CD4-positive, alpha-beta memory T cell (primary cell): ENCODE measurements around the gene TMEM183A. TPM values are rescaled to one million over a fixed set of nuclear protein-coding genes. Genes with fewer than 3 reads are reported as not detected.

Experiments used
- CTCF ChIA-PET: fragments of 350-600 bp; sonication (Branson Sonifier 250); formaldehyde crosslinking; loops from one replicate; lab custom pipeline; 2021; ENCODE audit warnings: inconsistent platforms; ENCODE audit not compliant: partially characterized antibody; lab: Charles Lee
- POLR2A ChIA-PET: fragments of 350-600 bp; sonication (Branson Sonifier 250); formaldehyde crosslinking; loops from one replicate; lab custom pipeline; 2021; ENCODE audit not compliant: partially characterized antibody; lab: Charles Lee
- DNase-seq, 5 donors: peaks; one replicate each; pipeline versions ENCODE4 v3.0.0 to v3.0.0-alpha.2; 2020 to 2022; ENCODE audit warnings: mixed read lengths in 1 of 5
- H3K27ac ChIP-seq: one replicate; pipeline ENCODE4 v1.7.0; 2013; ENCODE audit warnings: low read depth, low read length
- H3K27me3 ChIP-seq: 2 replicates; pipeline ENCODE4 v1.7.0; 2013; ENCODE audit warnings: mild to moderate bottlenecking, low read length, moderate library complexity; ENCODE audit not compliant: insufficient read depth
- H3K36me3 ChIP-seq: 2 replicates; pipeline ENCODE4 v1.7.0; 2013; ENCODE audit warnings: mild to moderate bottlenecking, low read length, moderate library complexity; ENCODE audit not compliant: insufficient read depth
- H3K4me1 ChIP-seq: 2 replicates; pipeline ENCODE4 v1.7.0; 2013; ENCODE audit warnings: mild to moderate bottlenecking, low read length, moderate library complexity; ENCODE audit not compliant: insufficient read depth
- H3K4me3 ChIP-seq, 2 donors: one replicate each; pipeline ENCODE4 v1.7.0; 2013; ENCODE audit warnings: low read length in 2 of 2, mild to moderate bottlenecking in 1 of 2
- H3K9me3 ChIP-seq, 2 donors: one replicate each; pipeline ENCODE4 v1.7.0; 2013; ENCODE audit warnings: low read length in 2 of 2, control low read depth in 1 of 2; ENCODE audit not compliant: control insufficient read depth in 1 of 2
- H3K27ac Mint-ChIP-seq, 7 donors: one replicate each; pipeline ENCODE4 v1.8.0; 2020 to 2021; ENCODE audit warnings: mixed read lengths in 7 of 7, mild to moderate bottlenecking in 6 of 7, inconsistent platforms in 3 of 7, moderate library complexity in 3 of 7
- H3K27me3 Mint-ChIP-seq, 2 donors: one replicate each; pipeline ENCODE4 v1.8.0; 2020 to 2021; ENCODE audit warnings: mixed read lengths in 2 of 2
- H3K36me3 Mint-ChIP-seq, 2 donors: one replicate each; pipeline ENCODE4 v1.8.0; 2020 to 2021; ENCODE audit warnings: mixed read lengths in 2 of 2, inconsistent platforms in 1 of 2, mild to moderate bottlenecking in 1 of 2
- H3K4me1 Mint-ChIP-seq, 4 donors: one replicate each; pipeline ENCODE4 v1.8.0; 2020 to 2021; ENCODE audit warnings: mixed read lengths in 4 of 4, mild to moderate bottlenecking in 1 of 4
- H3K4me3 Mint-ChIP-seq, 8 donors: one replicate each; pipeline ENCODE4 v1.8.0; 2020 to 2021; ENCODE audit warnings: mixed read lengths in 8 of 8, mild to moderate bottlenecking in 7 of 8, moderate library complexity in 6 of 8, inconsistent platforms in 3 of 8
- H3K9me3 Mint-ChIP-seq, 8 donors: one replicate each; pipeline ENCODE4 v1.8.0; 2020 to 2021; ENCODE audit warnings: mixed read lengths in 8 of 8, mild to moderate bottlenecking in 5 of 8, inconsistent platforms in 3 of 8, moderate library complexity in 1 of 8
- intact Hi-C: fragments of 100-400 bp; cut with micrococcal nuclease; formaldehyde crosslinking; loops from one replicate; pipeline ENCODE4 v1.15.1; 2023
- polyA plus RNA-seq, 2 donors: library from polyadenylated mRNA; unstranded; fragments of 300-500 nt; fragmentation: Illumina TruSeq; gene quantifications; one replicate each; pipeline ENCODE4 v1.2.3, GENCODE V29; 2021
- total RNA-seq, 2 experiments: library from RNA; stranded (reverse); gene quantifications; one replicate each; pipeline ENCODE4 v1.2.3, GENCODE V29; 2021

Gene TMEM183A
- total and polyA plus RNA-seq, 4 experiments from 2014 or later: 53.9 to 71.2 (median 69.8) TPM

- Mint-ChIP-seq H3K4me1 (no peaks in the 10 kb centered on the region), H3K27ac (no peak overlapping the region), H3K36me3 (no peaks in the 10 kb centered on the region), H3K4me3 (no peak overlapping the region), H3K27me3 (peaks cover 4 to 24% of the 10 kb centered on the region in 2 donors), H3K9me3 (peaks cover 0 to 2% (median 0%) of the 10 kb centered on the region in 8 donors)
- Histone ChIP-seq H3K36me3 (no peaks in the 10 kb centered on the region), H3K9me3 (no peaks in the 10 kb centered on the region), H3K4me1 (no peaks in the 10 kb centered on the region), H3K27me3 (no peaks in the 10 kb centered on the region), H3K4me3 (no peak overlapping the region), H3K27ac (no peak overlapping the region)
- intact Hi-C loops: no loop called here
- ChIA-PET POLR2A (no interaction called here), CTCF (no interaction called here)
- DNase-seq: no peak
These were observed 43.7 kb downstream of the TMEM183A start for GRCh38 chr1:203050826-203051225.

GRCh38 chr1:203051841-203052324, 44.7 kb downstream of the TMEM183A start:
- Mint-ChIP-seq H3K27me3 (peaks cover 6 to 26% of the 10 kb centered on the region in 2 donors), H3K36me3 (no peaks in the 10 kb centered on the region), H3K4me1 (no peaks in the 10 kb centered on the region), H3K27ac (no peak overlapping the region), H3K9me3 (peaks cover 0 to 2% (median 0%) of the 10 kb centered on the region in 8 donors), H3K4me3 (no peak overlapping the region)
- H3K27me3 ChIP-seq: no peaks in the 10 kb centered on the region
- no peak overlapping the region for H3K27ac ChIP-seq
- ChIA-PET POLR2A (no interaction called here), CTCF (interaction anchor here (0.7 kb wide), 2 partner anchors 9 to 96 kb away, joined by 3 read pairs; no protein-coding TSS in a partner anchor)
- H3K36me3 ChIP-seq: no peaks in the 10 kb centered on the region
- no peaks in the 10 kb centered on the region for H3K9me3 ChIP-seq
- H3K4me1 ChIP-seq: no peaks in the 10 kb centered on the region
- H3K4me3 ChIP-seq: no peak overlapping the region
- DNase-seq: no peak
- intact Hi-C loops: no loop called here

- POLR2A ChIA-PET: no interaction called here
- Mint-ChIP-seq H3K4me3 (no peak overlapping the region), H3K36me3 (no peaks in the 10 kb centered on the region), H3K27ac (no peak overlapping the region), H3K4me1 (no peaks in the 10 kb centered on the region), H3K9me3 (peaks cover 0 to 2% (median 0%) of the 10 kb centered on the region in 8 donors), H3K27me3 (peaks cover 8 to 26% of the 10 kb centered on the region in 2 donors)
- DNase-seq: no peak
- Histone ChIP-seq H3K9me3 (no peaks in the 10 kb centered on the region), H3K36me3 (no peaks in the 10 kb centered on the region), H3K4me3 (no peak overlapping the region), H3K27ac (no peak overlapping the region), H3K4me1 (no peaks in the 10 kb centered on the region), H3K27me3 (no peaks in the 10 kb centered on the region)
- CTCF ChIA-PET: interaction anchor here (0.7 kb wide), 2 partner anchors 10 to 95 kb away, joined by 3 read pairs; no protein-coding TSS in a partner anchor
- intact Hi-C loops: no loop called here
These were observed 45.4 kb downstream of the TMEM183A start for GRCh38 chr1:203052601-203053000.

GRCh38 chr1:203054184-203054583, 47.0 kb downstream of the TMEM183A start:
- intact Hi-C loops: no loop called here
- POLR2A ChIA-PET: no interaction called here
- H3K36me3 Mint-ChIP-seq: no peaks in the 10 kb centered on the region
- Histone ChIP-seq H3K9me3 (no peaks in the 10 kb centered on the region), H3K27me3 (no peaks in the 10 kb centered on the region), H3K36me3 (no peaks in the 10 kb centered on the region), H3K4me1 (no peaks in the 10 kb centered on the region), H3K27ac (no peak overlapping the region), H3K4me3 (no peak overlapping the region)
- CTCF ChIA-PET: interaction anchor here (0.9 to 1.5 kb wide), 3 partner anchors 12 to 15 kb away, joined by 3 to 7 read pairs (median 5); no protein-coding TSS in a partner anchor
- H3K4me1 Mint-ChIP-seq: no peaks in the 10 kb centered on the region
- peaks cover 11 to 25% of the 10 kb centered on the region in 2 donors for H3K27me3 Mint-ChIP-seq
- no peak overlapping the region for H3K27ac Mint-ChIP-seq
- H3K9me3 Mint-ChIP-seq: peaks cover 0 to 2% (median 0%) of the 10 kb centered on the region in 8 donors
- DNase-seq: no peak
- H3K4me3 Mint-ChIP-seq: no peak overlapping the region

- ChIA-PET POLR2A (no interaction called here), CTCF (interaction anchor here (0.9 to 4.8 kb wide), 4 partner anchors 11 to 16 kb away, joined by 3 to 18 read pairs (median 6); no protein-coding TSS in a partner anchor)
- H3K27me3 ChIP-seq: no peaks in the 10 kb centered on the region
- H3K36me3 ChIP-seq: no peaks in the 10 kb centered on the region
- no peaks in the 10 kb centered on the region for H3K36me3 Mint-ChIP-seq
- H3K27me3 Mint-ChIP-seq: peaks cover 11 to 26% of the 10 kb centered on the region in 2 donors
- DNase-seq: no peak
- H3K27ac Mint-ChIP-seq: no peak overlapping the region
- H3K4me1 ChIP-seq: no peaks in the 10 kb centered on the region
- H3K4me1 Mint-ChIP-seq: no peaks in the 10 kb centered on the region
- no peak overlapping the region for H3K4me3 Mint-ChIP-seq
- intact Hi-C loops: no loop called here
- H3K4me3 ChIP-seq: no peak overlapping the region
- H3K27ac ChIP-seq: no peak overlapping the region
- H3K9me3 Mint-ChIP-seq: peaks cover 0 to 2% (median 0%) of the 10 kb centered on the region in 8 donors
- no peaks in the 10 kb centered on the region for H3K9me3 ChIP-seq
These were observed 47.5 kb downstream of the TMEM183A start for GRCh38 chr1:203054642-203055041.

- no peaks in the 10 kb centered on the region for H3K27me3 ChIP-seq
- no peak overlapping the region for H3K27ac ChIP-seq
- Mint-ChIP-seq H3K27me3 (peaks cover 11 to 30% of the 10 kb centered on the region in 2 donors), H3K36me3 (no peaks in the 10 kb centered on the region), H3K27ac (peak overlapping the region in 1 of 7 donors; percentile 61), H3K9me3 (peaks cover 0 to 2% (median 0%) of the 10 kb centered on the region in 8 donors), H3K4me1 (no peaks in the 10 kb centered on the region), H3K4me3 (no peak overlapping the region)
- no peaks in the 10 kb centered on the region for H3K36me3 ChIP-seq
- no peak for DNase-seq
- H3K9me3 ChIP-seq: no peaks in the 10 kb centered on the region
- POLR2A ChIA-PET: no interaction called here
- CTCF ChIA-PET: interaction anchor here (0.5 to 4.8 kb wide), 3 partner anchors 11 to 1344 kb away, joined by 3 to 18 read pairs (median 3); no protein-coding TSS in a partner anchor
- intact Hi-C loops: no loop called here
- no peaks in the 10 kb centered on the region for H3K4me1 ChIP-seq
- no peak overlapping the region for H3K4me3 ChIP-seq
These were observed 48.1 kb downstream of the TMEM183A start for GRCh38 chr1:203055161-203055799.

GRCh38 chr1:203056012-203056411, 48.8 kb downstream of the TMEM183A start:
- Histone ChIP-seq H3K4me3 (no peak overlapping the region), H3K27ac (no peak overlapping the region), H3K4me1 (no peaks in the 10 kb centered on the region), H3K36me3 (no peaks in the 10 kb centered on the region), H3K9me3 (no peaks in the 10 kb centered on the region), H3K27me3 (no peaks in the 10 kb centered on the region)
- Mint-ChIP-seq H3K27ac (peak overlapping the region in 1 of 7 donors; percentile 51), H3K4me3 (no peak overlapping the region), H3K4me1 (no peaks in the 10 kb centered on the region), H3K27me3 (peaks cover 14 to 26% of the 10 kb centered on the region in 2 donors), H3K9me3 (peaks cover 0 to 2% (median 0%) of the 10 kb centered on the region in 8 donors), H3K36me3 (no peaks in the 10 kb centered on the region)
- ChIA-PET CTCF (interaction anchor here (0.6 to 4.8 kb wide), 2 partner anchors 16 to 160 kb away, joined by 5 to 18 read pairs; no protein-coding TSS in a partner anchor), POLR2A (no interaction called here)
- intact Hi-C loops: no loop called here
- DNase-seq: no peak
